Activated T-helper 1 cell treated with Interleukin-2 at 50 U/mL for 16 hours (primary cell): ENCODE data around the gene CCT5.
"Not testable (repeated sequence)": the region's sequence is repeated elsewhere in the genome, so short reads cannot be mapped to it uniquely, and the experiment has no call there.

Experiments used
- DNase-seq: peaks from one replicate; pipeline ENCODE4 v3.0.0-alpha.2; 2020; ENCODE audit warnings: low read depth

The CCT5 gene

GRCh38 chr5:10301842-10302610, 51.9 kb downstream of the CCT5 start:
- no peak for DNase-seq

GRCh38 chr5:10303201-10303600, 53.1 kb downstream of the CCT5 start:
- DNase-seq, result no peak

- no peak for DNase-seq
These were observed 53.7 kb downstream of the CCT5 start for GRCh38 chr5:10303699-10304170.

GRCh38 chr5:10304932-10305331, 54.9 kb downstream of the CCT5 start:
- no peak for DNase-seq

GRCh38 chr5:10306114-10306513, 56.0 kb downstream of the CCT5 start:
- DNase-seq, result no peak

- DNase-seq, result no peak
These were observed 56.7 kb downstream of the CCT5 start for GRCh38 chr5:10306806-10307205.

GRCh38 chr5:10307206-10308148, 57.4 kb downstream of the CCT5 start, which contains the start of gene CMBL:
Gene CMBL (minus strand): TSS chr5:10307902. CDS start chr5:10290762, 17,140 bp downstream.
- DNase-seq, result peak; percentile 1

- DNase-seq, result no peak
These were observed 58.8 kb downstream of the CCT5 start for GRCh38 chr5:10308844-10309243.

GRCh38 chr5:10310066-10310779, 60.1 kb downstream of the CCT5 start:
- DNase-seq, result no peak

GRCh38 chr5:10310835-10311570, 60.9 kb downstream of the CCT5 start:
- not testable (repeated sequence) for DNase-seq

- DNase-seq, result no peak
These were observed 61.7 kb downstream of the CCT5 start for GRCh38 chr5:10311595-10312425.

GRCh38 chr5:10315201-10315600, 65.1 kb downstream of the CCT5 start:
- no peak for DNase-seq
